D721Med (cell line): ENCODE results near the gene CDH26.

Source experiments
- DNase-seq: peaks from one replicate; pipeline ENCODE4 v3.0.0; 2011; ENCODE audit warnings: low spot score; ENCODE audit not compliant: insufficient read length
- FAIRE-seq: peaks from 2 replicates; lab custom pipeline; 2011; peaks lifted over from hg19 to GRCh38; lab: Jason Lieb, UNC
- CTCF ChIP-seq: IDR thresholded peaks from 2 replicates; pipeline ENCODE4 v1.5.1; 2012; ENCODE audit warnings: mild to moderate bottlenecking, control low read depth; ENCODE audit not compliant: insufficient read depth; ENCODE audit errors: missing control alignments

CDH26 gene

GRCh38 chr20:59925899-59926298 is 32.3 kb upstream of the CDH26 start:
- TF ChIP-seq CTCF, result no peak
- no peak for DNase-seq
- FAIRE-seq, result no peak

- no peak for DNase-seq
- FAIRE-seq, result no peak
- TF ChIP-seq CTCF, result no peak
Observed at GRCh38 chr20:59931511-59932312, 26.5 kb upstream of the CDH26 start.

- FAIRE-seq (no peak), DNase-seq (no peak)
- TF ChIP-seq CTCF, result no peak
Observed at GRCh38 chr20:59932616-59933295, 25.5 kb upstream of the CDH26 start.

- DNase-seq, result no peak
- TF ChIP-seq CTCF, result no peak
- FAIRE-seq, result no peak
Observed at GRCh38 chr20:59933296-59933848, 24.9 kb upstream of the CDH26 start, which contains the start of gene SYCP2. TSS of gene SYCP2 (minus strand) at chr20:59933637. CDS start at chr20:59922413, 11,224 bp downstream.

- DNase-seq (peak; percentile 55), FAIRE-seq (no peak)
- peak; percentile 63 for TF ChIP-seq CTCF
Observed at GRCh38 chr20:59933849-59934585, 24.2 kb upstream of the CDH26 start.

- no peak for TF ChIP-seq CTCF
- no peak for DNase-seq
- FAIRE-seq, result no peak
Observed at GRCh38 chr20:59935457-59936185, 22.6 kb upstream of the CDH26 start.
